Neural progenitor cell (in vitro differentiated cells): ENCODE measurements around the gene MGA.

Experiments
- EZH2 ChIP-seq: fragments of 200-600 bp; sonication (generic); IDR thresholded peaks from 2 replicates; pipeline ENCODE4 v1.6.1; 2017; ENCODE audit warnings: antibody characterized with exemption, mild to moderate bottlenecking, moderate library complexity
- EZH2phosphoT487 ChIP-seq: fragments of 200-600 bp; sonication (generic); IDR thresholded peaks from 2 replicates; pipeline ENCODE4 v1.6.1; 2017; ENCODE audit warnings: antibody characterized with exemption
- TF ChIP-seq, protein P1 (sequence below): fragments of 200-600 bp; sonication (generic); IDR thresholded peaks from 2 replicates; pipeline ENCODE4 v1.5.1; 2017; ENCODE audit warnings: antibody characterized with exemption, mild to moderate bottlenecking

- TF ChIP-seq EZH2phosphoT487 (no peak), EZH2 (no peak)
- TF ChIP-seq, protein P1, sequence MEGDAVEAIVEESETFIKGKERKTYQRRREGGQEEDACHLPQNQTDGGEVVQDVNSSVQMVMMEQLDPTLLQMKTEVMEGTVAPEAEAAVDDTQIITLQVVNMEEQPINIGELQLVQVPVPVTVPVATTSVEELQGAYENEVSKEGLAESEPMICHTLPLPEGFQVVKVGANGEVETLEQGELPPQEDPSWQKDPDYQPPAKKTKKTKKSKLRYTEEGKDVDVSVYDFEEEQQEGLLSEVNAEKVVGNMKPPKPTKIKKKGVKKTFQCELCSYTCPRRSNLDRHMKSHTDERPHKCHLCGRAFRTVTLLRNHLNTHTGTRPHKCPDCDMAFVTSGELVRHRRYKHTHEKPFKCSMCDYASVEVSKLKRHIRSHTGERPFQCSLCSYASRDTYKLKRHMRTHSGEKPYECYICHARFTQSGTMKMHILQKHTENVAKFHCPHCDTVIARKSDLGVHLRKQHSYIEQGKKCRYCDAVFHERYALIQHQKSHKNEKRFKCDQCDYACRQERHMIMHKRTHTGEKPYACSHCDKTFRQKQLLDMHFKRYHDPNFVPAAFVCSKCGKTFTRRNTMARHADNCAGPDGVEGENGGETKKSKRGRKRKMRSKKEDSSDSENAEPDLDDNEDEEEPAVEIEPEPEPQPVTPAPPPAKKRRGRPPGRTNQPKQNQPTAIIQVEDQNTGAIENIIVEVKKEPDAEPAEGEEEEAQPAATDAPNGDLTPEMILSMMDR = no peak
Measured at GRCh38 chr15:41797201-41797944, 137.2 kb downstream of the MGA start.
